HL-60 (cell line): ENCODE results near the gene RBM28.

Experiments
- DNase-seq, 2 experiments: peaks; one replicate each; pipeline ENCODE4 v3.0.0-alpha.2; 2010 to 2020; ENCODE audit warnings: low read depth in 1 of 2, low spot score in 1 of 2
- H3K27ac ChIP-seq: fragments of 250-450 bp; sonication (Bioruptor Pico); replicated peaks from 2 replicates; pipeline ENCODE4 v1.5.1; 2020; ENCODE audit warnings: mild to moderate bottlenecking, moderate library complexity
- H3K27me3 ChIP-seq: fragments of 250-450 bp; sonication (Bioruptor Pico); 2 replicates; pipeline ENCODE4 v1.5.1; 2021; ENCODE audit warnings: mild to moderate bottlenecking, moderate library complexity; ENCODE audit not compliant: insufficient read depth, poor library complexity, severe bottlenecking
- H3K4me3 ChIP-seq: replicated peaks from 2 replicates; pipeline ENCODE4 v1.5.1; 2011; ENCODE audit warnings: mild to moderate bottlenecking, control low read depth, low read length; ENCODE audit not compliant: insufficient read depth
- CTCF ChIP-seq: IDR thresholded peaks from one replicate; pipeline ENCODE4 v1.5.1; 2011; ENCODE audit warnings: low read length, control low read depth, inconsistent platforms; ENCODE audit not compliant: insufficient read depth
- GABPA ChIP-seq: IDR thresholded peaks from 2 replicates; pipeline ENCODE4 v1.6.1; 2012; ENCODE audit warnings: low read depth
- POLR2AphosphoS5 ChIP-seq: IDR thresholded peaks from 2 replicates; pipeline ENCODE4 v1.6.1; 2012; ENCODE audit warnings: low read depth
- REST ChIP-seq: IDR thresholded peaks from 2 replicates; pipeline ENCODE4 v1.6.1; 2012; ENCODE audit warnings: low read depth; ENCODE audit not compliant: insufficient replicate concordance
- SPI1 ChIP-seq: IDR thresholded peaks from 2 replicates; pipeline ENCODE4 v1.6.1; 2012; ENCODE audit warnings: low read depth, mild to moderate bottlenecking, borderline replicate concordance

The RBM28 gene

GRCh38 chr7:128307061-128307460, 36.6 kb downstream of the RBM28 start:
- no peak for DNase-seq
- no peaks in the 10 kb centered on the region for H3K27me3 ChIP-seq
- no peak for TF ChIP-seq CTCF
- TF ChIP-seq GABPA = no peak
- TF ChIP-seq POLR2AphosphoS5 = no peak
- no peak for TF ChIP-seq SPI1
- TF ChIP-seq REST = no peak
- no peak overlapping the region for H3K4me3 ChIP-seq
- H3K27ac ChIP-seq = no peak overlapping the region

GRCh38 chr7:128304212-128304611, 39.5 kb downstream of the RBM28 start:
- DNase-seq = no peak
- TF ChIP-seq CTCF (no peak), GABPA (no peak), SPI1 (no peak)
- H3K4me3 ChIP-seq = no peak overlapping the region
- H3K27me3 ChIP-seq = no peaks in the 10 kb centered on the region
- no peak overlapping the region for H3K27ac ChIP-seq

GRCh38 chr7:128303643-128304042, 40.1 kb downstream of the RBM28 start:
- Histone ChIP-seq H3K4me3 (no peak overlapping the region), H3K27me3 (no peaks in the 10 kb centered on the region), H3K27ac (no peak overlapping the region)
- DNase-seq = no peak
- TF ChIP-seq SPI1 = no peak
- TF ChIP-seq REST = no peak
- TF ChIP-seq CTCF = no peak
- no peak for TF ChIP-seq GABPA
- TF ChIP-seq POLR2AphosphoS5 = no peak

- Histone ChIP-seq H3K27ac (no peak overlapping the region), H3K4me3 (no peak overlapping the region), H3K27me3 (no peaks in the 10 kb centered on the region)
- TF ChIP-seq SPI1 (no peak), REST (no peak), GABPA (no peak), CTCF (no peak), POLR2AphosphoS5 (no peak)
- no peak for DNase-seq
These were observed 40.6 kb downstream of the RBM28 start for GRCh38 chr7:128303133-128303532.
